K562 (cell line): ENCODE data around the gene B3GAT2. TPM values are rescaled to one million over a fixed set of nuclear protein-coding genes. Genes with fewer than 3 reads are reported as not detected.
A peak's percentile ranks its signal among the peaks of the same experiment; 100 is the strongest.

ENCODE experiments used
- ATAC-seq: fragments of 200-7000 bp; cut with Tn5 transposase; 3 replicates; pipeline ENCODE4 v1.9.1; 2020; ENCODE audit warnings: moderate library complexity
- BruUV-seq: library from RNA; stranded (reverse); fragments of 400-500 nt; replicated peaks from 2 replicates; lab custom pipeline; 2021; lab: Mats Ljungman, UMichigan
- CTCF ChIA-PET: fragments of 300-600 bp; formaldehyde crosslinking; extraction: SDS; loops from one replicate; lab custom pipeline; 2021; ENCODE audit warnings: low intra/inter-chr PET ratio; lab: Yijun Ruan, JAX
- POLR2A ChIA-PET: fragments of 300-600, 350-650 bp; sonication (Branson Sonifier 250); formaldehyde crosslinking; extraction: SDS; loops from one replicate; lab custom pipeline; 2021; ENCODE audit warnings: antibody characterized with exemption, inconsistent platforms; lab: Yijun Ruan, JAX
- DNase-seq, 4 experiments: peaks; one replicate each; pipeline versions ENCODE4 v3.0.0 to v3.0.0-alpha.2; 2011 to 2018; ENCODE audit warnings: low spot score in 3 of 4, mixed read lengths in 3 of 4; ENCODE audit errors: extremely low read depth in 1 of 4
- FAIRE-seq: peaks from 2 replicates; lab custom pipeline; 2011; peaks lifted over from hg19 to GRCh38; lab: Jason Lieb, UNC
- H2AFZ ChIP-seq: 2 replicates; pipeline ENCODE4 v1.6.0; 2011; ENCODE audit warnings: low read depth, low read length, control low read depth, inconsistent platforms
- H3K27ac ChIP-seq: fragments of 200-600 bp; 3 replicates; pipeline ENCODE4 v1.8.0; 2011; ENCODE audit warnings: low read depth, mild to moderate bottlenecking, control low read depth, inconsistent platforms, low read length, moderate library complexity, mixed read lengths; ENCODE audit errors: extremely low read depth
- H3K27me3 ChIP-seq, 2 experiments: fragments of 300-600 bp in 1 of 2; 2 replicates in 1 of 2; 3 replicates in 1 of 2; pipeline versions ENCODE4 v1.6.0 to v1.8.0; 2011; ENCODE audit warnings: inconsistent platforms in 2 of 2, low read length in 2 of 2, mild to moderate bottlenecking in 1 of 2, mixed read lengths in 1 of 2, moderate library complexity in 1 of 2; ENCODE audit not compliant: control insufficient read depth in 2 of 2, insufficient read depth in 2 of 2
- H3K36me3 ChIP-seq: fragments of 300-600 bp; 3 replicates; pipeline ENCODE4 v1.8.0; 2011; ENCODE audit warnings: mild to moderate bottlenecking, low read length, inconsistent platforms; ENCODE audit not compliant: control insufficient read depth, insufficient read depth
- H3K4me1 ChIP-seq, 2 experiments: fragments of 200-600 bp in 1 of 2; replicated peaks in 1 of 2; 2 replicates in 1 of 2; 3 replicates in 1 of 2; pipeline versions ENCODE4 v1.5.1 to v1.8.0; 2011; ENCODE audit warnings: inconsistent platforms in 2 of 2, low read length in 2 of 2, mild to moderate bottlenecking in 1 of 2, mixed read lengths in 1 of 2, moderate library complexity in 1 of 2; ENCODE audit not compliant: control insufficient read depth in 2 of 2, insufficient read depth in 2 of 2
- H3K4me2 ChIP-seq: 2 replicates; pipeline ENCODE4 v1.6.1; 2011; ENCODE audit warnings: low read length, control low read depth, inconsistent platforms, mixed read lengths; ENCODE audit not compliant: insufficient read depth
- H3K4me3 ChIP-seq: fragments of 200-600 bp; sonication (generic), shearing (Covaris generic); 2 replicates; pipeline ENCODE4 v1.5.1; 2016; ENCODE audit warnings: control low read depth, inconsistent platforms
- H3K79me2 ChIP-seq: fragments of 200-600 bp; 3 replicates; pipeline ENCODE4 v1.8.0; 2011; ENCODE audit warnings: low read length, inconsistent platforms; ENCODE audit not compliant: control insufficient read depth, insufficient read depth
- H3K9ac ChIP-seq, 2 experiments: 2 replicates each; pipeline versions ENCODE4 v1.6.0 to v1.6.1; 2011; ENCODE audit warnings: low read depth in 2 of 2, low read length in 2 of 2, control low read depth in 1 of 2, inconsistent platforms in 1 of 2, mild to moderate bottlenecking in 1 of 2, mixed read lengths in 1 of 2; ENCODE audit not compliant: insufficient read depth in 1 of 2
- H3K9me1 ChIP-seq: one replicate; pipeline ENCODE4 v1.6.0; 2011; ENCODE audit warnings: inconsistent platforms, mild to moderate bottlenecking, low read length, moderate library complexity; ENCODE audit not compliant: control insufficient read depth, insufficient read depth
- H3K9me3 ChIP-seq: replicated peaks from 2 replicates; pipeline ENCODE4 v1.5.1; 2011; ENCODE audit warnings: low read depth, low read length, inconsistent platforms; ENCODE audit not compliant: control insufficient read depth, insufficient read depth
- H4K20me1 ChIP-seq: replicated peaks from 2 replicates; pipeline ENCODE4 v1.6.1; 2011; ENCODE audit warnings: low read length, inconsistent platforms, mixed read lengths; ENCODE audit not compliant: control insufficient read depth, insufficient read depth
- ELK3 ChIP-seq: fragments of 450-650 bp; formaldehyde crosslinking; IDR thresholded peaks from 2 replicates; pipeline ENCODE4 v1.4.0; 2020; ENCODE audit warnings: mild to moderate bottlenecking
- FOXA3 ChIP-seq, 2 experiments: fragments of 450-650 bp in 1 of 2; sonication (generic) in 1 of 2; formaldehyde crosslinking; IDR thresholded peaks in 1 of 2; conservative IDR thresholded peaks in 1 of 2; 2 replicates each; pipeline versions ENCODE4 v1.4.0 to v1.8.0; 2020 to 2022; ENCODE audit warnings: mild to moderate bottlenecking in 2 of 2, missing genetic modification reagents in 1 of 2
- HDAC6 ChIP-seq: IDR thresholded peaks from 2 replicates; pipeline ENCODE4 v1.6.1; 2012; ENCODE audit warnings: low read depth, mild to moderate bottlenecking, control low read depth, inconsistent platforms, low read length, moderate library complexity
- NR2C1 ChIP-seq, 2 experiments: fragments of 450-650 bp; IDR thresholded peaks; 2 replicates each; pipeline ENCODE4 v1.6.1; 2017; ENCODE audit warnings: mild to moderate bottlenecking in 2 of 2, antibody characterized with exemption in 1 of 2, inconsistent platforms in 1 of 2, missing compliant biosample characterization in 1 of 2, missing genetic modification characterization in 1 of 2
- SAFB2 ChIP-seq: fragments of 200-400 bp; formaldehyde crosslinking; IDR thresholded peaks from 2 replicates; pipeline ENCODE4 v1.6.1; 2018; ENCODE audit warnings: borderline replicate concordance, low read length, low read depth, moderate library complexity; ENCODE audit not compliant: severe bottlenecking
- TFAM ChIP-seq: fragments of 250-450 bp; sonication (Bioruptor Pico); conservative IDR thresholded peaks from 2 replicates; pipeline ENCODE4 v1.5.0; 2021; ENCODE audit warnings: mild to moderate bottlenecking, moderate library complexity
- ZBTB8A ChIP-seq: fragments of 450-650 bp; IDR thresholded peaks from 2 replicates; pipeline ENCODE4 v1.6.1; 2018; ENCODE audit warnings: mild to moderate bottlenecking, moderate library complexity; ENCODE audit not compliant: partially characterized antibody
- ZNF224 ChIP-seq: sonication (generic); formaldehyde crosslinking; IDR thresholded peaks from 2 replicates; pipeline ENCODE4 v1.8.0; 2022; ENCODE audit warnings: mild to moderate bottlenecking, missing genetic modification reagents
- ZNF407 ChIP-seq: fragments of 450-650 bp; IDR thresholded peaks from 2 replicates; pipeline ENCODE4 v1.6.1; 2016; ENCODE audit warnings: low read depth
- ZNF780A ChIP-seq: fragments of 250-450 bp; sonication (Bioruptor Pico); IDR thresholded peaks from 2 replicates; pipeline ENCODE4 v1.5.0; 2021; ENCODE audit warnings: mild to moderate bottlenecking
- ZSCAN32 ChIP-seq: fragments of 450-650 bp; formaldehyde crosslinking; IDR thresholded peaks from 2 replicates; pipeline ENCODE4 v1.4.0; 2020; ENCODE audit warnings: mild to moderate bottlenecking, moderate library complexity
- WGBS: fragments of 100-300 bp; shearing (Covaris generic); methylation state at CpG from one replicate; pipeline ENCODE4 v1.1.6; 2016; ENCODE audit warnings: low coverage, mixed read lengths; ENCODE audit not compliant: insufficient coverage; ENCODE audit errors: missing lambda C conversion rate; 5-methylcytosine and 5-hydroxymethylcytosine counted together
- in situ Hi-C: fragments of 300-500 bp; cut with MboI; formaldehyde crosslinking; loops from 4 replicates; pipeline ENCODE4 v1.15.0; 2018; ENCODE audit warnings: inconsistent platforms, mixed read lengths
- intact Hi-C: fragments of 100-400 bp; cut with micrococcal nuclease; formaldehyde crosslinking; loops from 2 replicates; pipeline ENCODE4 v1.14.2; 2022
- polyA plus RNA-seq, 8 experiments: library from polyadenylated mRNA; depleted of rRNA in 4 of 8; stranded (reverse) in 5 of 8; unstranded in 3 of 8; fragments of >200 nt; fragmentation: Nextera tagmentation in 2 of 8; fragmentation: Illumina TruSeq in 1 of 8; extraction: Ambion mirVana in 2 of 8; extraction: Trizol in 1 of 8; gene quantifications; 2 replicates each; pipeline versions ENCODE4 v1.2.1 to v1.2.3, GENCODE V29; 2011 to 2014; ENCODE audit warnings: inconsistent platforms in 1 of 8, missing spikeins in 1 of 8
- total RNA-seq, 7 experiments: library from RNA; depleted of rRNA in 6 of 7; stranded (reverse); fragments of >200 nt in 6 of 7; fragmentation: Illumina TruSeq in 2 of 7; extraction: Trizol in 2 of 7; gene quantifications; 2 replicates each; pipeline versions ENCODE4 v1.2.1 to v1.2.3, GENCODE V29; 2011 to 2021; ENCODE audit warnings: low replicate concordance in 1 of 7

The B3GAT2 gene
- total and polyA plus RNA-seq, 9 of the 15 experiments (the other 6 are each of a cell fraction or from before 2014, with no cell fraction given) = 0.01 to 0.43 (median 0.04) TPM; not detected in 4

GRCh38 chr6:70847106-70848084, 109.5 kb downstream of the B3GAT2 start:
- H3K4me2 ChIP-seq = no peak overlapping the region
- intact Hi-C loops = no loop called here
- H3K9ac ChIP-seq = no peak overlapping the region
- ChIA-PET POLR2A (interaction anchor here (0.8 kb wide), 1 partner anchor 264 kb away, joined by 3 read pairs; no protein-coding TSS in a partner anchor), CTCF (no interaction called here)
- no peak overlapping the region for H3K27ac ChIP-seq
- DNase-seq (no peak), ATAC-seq (no peak), FAIRE-seq (peak; percentile 15)
- in situ Hi-C loops = no loop called here
- H3K79me2 ChIP-seq = no peaks in the 10 kb centered on the region
- peaks cover 2% of the 10 kb centered on the region; the same call in 1 of the 2 replicates for H4K20me1 ChIP-seq
- WGBS = 28% methylated on average over 4 of the region's 4 CpGs
- no peak overlapping the region for H3K4me3 ChIP-seq
- H3K36me3 ChIP-seq = no peaks in the 10 kb centered on the region
- no TSS peak for BruUV-seq
- H3K9me3 ChIP-seq = no peaks in the 10 kb centered on the region
- no peaks in the 10 kb centered on the region for H3K27me3 ChIP-seq
- H2AFZ ChIP-seq = no peak overlapping the region
- no peaks in the 10 kb centered on the region for H3K9me1 ChIP-seq
- H3K4me1 ChIP-seq = no peaks in the 10 kb centered on the region
- TF ChIP-seq ZNF407 = no peak
- no peak for TF ChIP-seq ELK3 (CRISPR knock-in tag)
- TF ChIP-seq HDAC6 = no peak
- no peak for TF ChIP-seq FOXA3 (CRISPR knock-in tag; conservative IDR thresholded peaks at IDR 0.05 in 1 of 2, IDR thresholded peaks at IDR 0.05 in 1 of 2)
- no peak for TF ChIP-seq SAFB2
- no peak for TF ChIP-seq ZBTB8A
- TF ChIP-seq ZSCAN32 (CRISPR knock-in tag) = no peak
- TF ChIP-seq ZNF780A (CRISPR knock-in tag) = no peak
- TF ChIP-seq ZNF224 (CRISPR knock-in tag) = no peak
- TF ChIP-seq NR2C1 (IDR thresholded peaks at IDR 0.05) = no peak
- no peak for TF ChIP-seq NR2C1 (tag; IDR thresholded peaks at IDR 0.05)
- no peak for TF ChIP-seq TFAM (CRISPR knock-in tag)
